OCI-LY3 (cell line): ENCODE measurements around the gene GDPD4.

Source experiments
- H2AFZ ChIP-seq: fragments of 200-600, 300-600 bp; shearing (Covaris generic); 2 replicates; pipeline ENCODE4 v1.6.0; 2014; ENCODE audit warnings: antibody characterized with exemption, low read depth, low read length
- H3K27ac ChIP-seq: fragments of 200-600, 300-600 bp; sonication (generic); 2 replicates; pipeline ENCODE4 v1.5.1; 2014; ENCODE audit warnings: mild to moderate bottlenecking, low read length, moderate library complexity, mixed read lengths
- H3K27me3 ChIP-seq: fragments of 200-600, 300-600 bp; sonication (generic); 2 replicates; pipeline ENCODE4 v1.6.1; 2014; ENCODE audit warnings: low read depth, low read length, mixed read lengths
- H3K36me3 ChIP-seq: fragments of 200-600, 300-600 bp; sonication (generic); replicated peaks from 2 replicates; pipeline ENCODE3; 2014; ENCODE audit warnings: low read depth, low read length, mixed read lengths
- H3K4me1 ChIP-seq: fragments of 300-600, 200-600 bp; sonication (generic); 2 replicates; pipeline ENCODE4 v1.6.1; 2014; ENCODE audit warnings: low read length, mixed read lengths
- H3K4me2 ChIP-seq: fragments of 200-600, 300-600 bp; sonication (generic); 2 replicates; pipeline ENCODE4 v1.6.1; 2014; ENCODE audit warnings: low read length, mixed read lengths
- H3K4me3 ChIP-seq: fragments of 300-600, 200-600 bp; sonication (generic); 2 replicates; pipeline ENCODE4 v1.5.1; 2014; ENCODE audit warnings: antibody characterized with exemption, mild to moderate bottlenecking, low read length, moderate library complexity
- H3K79me2 ChIP-seq: fragments of 300-600, 200-600 bp; shearing (Covaris generic); 2 replicates; pipeline ENCODE4 v1.6.1; 2014; ENCODE audit warnings: mild to moderate bottlenecking, low read length, mixed read lengths
- H3K9ac ChIP-seq: fragments of 300-600, 200-600 bp; shearing (Covaris generic); 2 replicates; pipeline ENCODE4 v1.6.0; 2014; ENCODE audit warnings: mild to moderate bottlenecking, low read length, moderate library complexity
- H3K9me3 ChIP-seq: fragments of 200-600, 300-600 bp; shearing (Covaris generic); 2 replicates; pipeline ENCODE4 v1.6.1; 2014; ENCODE audit warnings: low read length, mixed read lengths; ENCODE audit not compliant: insufficient read depth
- H4K20me1 ChIP-seq: fragments of 200-600, 300-600 bp; sonication (generic); 2 replicates; pipeline ENCODE4 v1.6.1; 2016; ENCODE audit warnings: low read length, mixed read lengths; ENCODE audit not compliant: insufficient read depth
- EZH2phosphoT487 ChIP-seq: fragments of 200-600 bp; shearing (Covaris generic); IDR thresholded peaks from 2 replicates; pipeline ENCODE4 v1.6.1; 2018; ENCODE audit warnings: antibody characterized with exemption, mixed run types, low read depth
- TF ChIP-seq, protein P1 (sequence below): fragments of 200-600, 300-600 bp; sonication (generic); IDR thresholded peaks from 2 replicates; pipeline ENCODE4 v1.5.1; 2014; ENCODE audit warnings: antibody characterized with exemption, low read length, low read depth

GDPD4 gene

DNA sequence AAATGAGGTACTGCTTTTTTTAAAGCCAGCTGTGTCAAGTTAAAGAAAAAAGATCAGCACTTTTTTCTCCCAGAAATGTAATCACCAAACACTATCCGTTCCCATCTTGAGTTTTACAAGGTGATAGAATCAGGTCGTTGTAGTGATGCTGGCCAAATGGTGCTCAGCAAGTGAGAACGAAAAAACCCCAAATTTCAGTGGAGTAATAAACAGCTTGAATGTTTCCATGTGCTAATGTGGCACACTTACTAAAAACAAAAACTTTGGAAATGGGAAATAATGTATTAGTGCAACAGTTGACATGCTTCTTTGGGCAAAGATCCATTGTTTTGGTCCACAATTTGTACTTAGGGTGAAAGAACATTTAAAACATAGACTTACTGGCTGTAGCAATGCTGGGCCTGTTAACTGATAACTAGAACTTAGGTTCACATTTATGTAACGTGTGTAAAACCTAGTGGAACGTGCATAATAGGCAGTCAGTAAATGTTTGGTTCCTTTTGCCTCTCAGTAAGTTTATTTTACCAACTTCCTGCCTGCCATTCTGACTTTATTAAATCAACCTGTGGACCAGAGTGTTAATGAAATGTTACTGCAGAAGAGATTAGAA lies 15.4 kb upstream of the GDPD4 start:
- Histone ChIP-seq H3K9ac (no peak overlapping the region), H3K9me3 (no peaks in the 10 kb centered on the region), H3K4me1 (no peaks in the 10 kb centered on the region), H3K4me3 (no peak overlapping the region), H3K79me2 (no peaks in the 10 kb centered on the region), H3K27me3 (0 out of 2 replicates have a peak, but pooled peaks cover 3% of the 10 kb centered on the region), H3K4me2 (no peak overlapping the region), H4K20me1 (no peaks in the 10 kb centered on the region), H3K36me3 (peaks cover 5% of the 10 kb centered on the region), H2AFZ (no peak overlapping the region), H3K27ac (no peak overlapping the region)
- no peak for TF ChIP-seq EZH2phosphoT487
- TF ChIP-seq, protein P1, sequence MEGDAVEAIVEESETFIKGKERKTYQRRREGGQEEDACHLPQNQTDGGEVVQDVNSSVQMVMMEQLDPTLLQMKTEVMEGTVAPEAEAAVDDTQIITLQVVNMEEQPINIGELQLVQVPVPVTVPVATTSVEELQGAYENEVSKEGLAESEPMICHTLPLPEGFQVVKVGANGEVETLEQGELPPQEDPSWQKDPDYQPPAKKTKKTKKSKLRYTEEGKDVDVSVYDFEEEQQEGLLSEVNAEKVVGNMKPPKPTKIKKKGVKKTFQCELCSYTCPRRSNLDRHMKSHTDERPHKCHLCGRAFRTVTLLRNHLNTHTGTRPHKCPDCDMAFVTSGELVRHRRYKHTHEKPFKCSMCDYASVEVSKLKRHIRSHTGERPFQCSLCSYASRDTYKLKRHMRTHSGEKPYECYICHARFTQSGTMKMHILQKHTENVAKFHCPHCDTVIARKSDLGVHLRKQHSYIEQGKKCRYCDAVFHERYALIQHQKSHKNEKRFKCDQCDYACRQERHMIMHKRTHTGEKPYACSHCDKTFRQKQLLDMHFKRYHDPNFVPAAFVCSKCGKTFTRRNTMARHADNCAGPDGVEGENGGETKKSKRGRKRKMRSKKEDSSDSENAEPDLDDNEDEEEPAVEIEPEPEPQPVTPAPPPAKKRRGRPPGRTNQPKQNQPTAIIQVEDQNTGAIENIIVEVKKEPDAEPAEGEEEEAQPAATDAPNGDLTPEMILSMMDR = no peak

DNA sequence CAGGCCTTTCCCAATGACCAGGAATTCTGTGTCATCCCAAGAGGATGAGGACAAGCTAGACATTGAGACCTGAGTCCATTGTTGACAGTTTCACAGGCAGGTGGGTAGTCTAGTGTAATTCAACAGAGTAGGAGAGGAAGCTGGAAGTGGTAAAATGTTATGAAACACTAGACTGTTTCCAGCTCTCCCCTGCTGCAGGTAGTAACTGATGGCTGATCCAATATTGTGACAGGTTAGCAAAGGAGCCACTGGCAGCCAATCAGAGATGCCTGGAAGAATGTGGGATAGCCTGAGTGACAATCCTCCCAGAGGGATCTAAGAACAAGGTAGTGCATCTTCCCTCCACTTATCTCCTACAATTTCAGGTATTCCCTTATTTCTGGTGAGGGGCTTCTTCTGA lies 10.6 kb upstream of the GDPD4 start:
- no peak overlapping the region for H3K27ac ChIP-seq
- no peaks in the 10 kb centered on the region for H3K79me2 ChIP-seq
- no peak overlapping the region for H2AFZ ChIP-seq
- H3K4me1 ChIP-seq = no peaks in the 10 kb centered on the region
- 0 out of 2 replicates have a peak, but pooled peaks cover 3% of the 10 kb centered on the region for H3K27me3 ChIP-seq
- H4K20me1 ChIP-seq = no peaks in the 10 kb centered on the region
- no peak overlapping the region for H3K4me3 ChIP-seq
- no peak overlapping the region for H3K4me2 ChIP-seq
- no peak overlapping the region for H3K9ac ChIP-seq
- no peaks in the 10 kb centered on the region for H3K9me3 ChIP-seq
- no peaks in the 10 kb centered on the region for H3K36me3 ChIP-seq
- TF ChIP-seq, protein P1 = no peak
- TF ChIP-seq EZH2phosphoT487 = no peak

DNA sequence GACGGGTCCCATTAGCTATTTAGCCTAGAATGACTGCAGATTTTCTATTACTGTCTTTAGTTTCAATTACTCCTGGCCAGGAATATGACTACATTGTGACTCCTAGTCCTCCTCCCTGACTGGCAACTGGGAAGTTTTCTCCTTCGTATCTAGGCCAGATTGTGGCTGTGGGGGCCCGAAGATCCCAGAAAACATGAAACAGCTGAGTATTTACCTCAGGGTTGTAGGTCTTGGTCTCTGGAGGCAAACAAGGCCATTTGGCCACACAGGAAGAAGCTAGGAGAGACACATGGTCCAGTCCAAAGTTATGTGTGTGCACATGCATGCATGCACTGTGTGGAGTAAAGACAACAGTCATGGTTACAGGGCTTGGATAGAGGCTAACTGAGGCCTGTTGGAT lies 10.2 kb upstream of the GDPD4 start:
- H3K27ac ChIP-seq = no peak overlapping the region
- H2AFZ ChIP-seq = no peak overlapping the region
- no peak overlapping the region for H3K4me2 ChIP-seq
- no peaks in the 10 kb centered on the region for H3K4me1 ChIP-seq
- H3K36me3 ChIP-seq = no peaks in the 10 kb centered on the region
- H3K79me2 ChIP-seq = no peaks in the 10 kb centered on the region
- TF ChIP-seq EZH2phosphoT487 = no peak
- TF ChIP-seq, protein P1 = no peak
- no peaks in the 10 kb centered on the region for H4K20me1 ChIP-seq
- no peak overlapping the region for H3K4me3 ChIP-seq
- H3K27me3 ChIP-seq = 0 out of 2 replicates have a peak, but pooled peaks cover 3% of the 10 kb centered on the region
- H3K9me3 ChIP-seq = no peaks in the 10 kb centered on the region
- H3K9ac ChIP-seq = no peak overlapping the region

DNA sequence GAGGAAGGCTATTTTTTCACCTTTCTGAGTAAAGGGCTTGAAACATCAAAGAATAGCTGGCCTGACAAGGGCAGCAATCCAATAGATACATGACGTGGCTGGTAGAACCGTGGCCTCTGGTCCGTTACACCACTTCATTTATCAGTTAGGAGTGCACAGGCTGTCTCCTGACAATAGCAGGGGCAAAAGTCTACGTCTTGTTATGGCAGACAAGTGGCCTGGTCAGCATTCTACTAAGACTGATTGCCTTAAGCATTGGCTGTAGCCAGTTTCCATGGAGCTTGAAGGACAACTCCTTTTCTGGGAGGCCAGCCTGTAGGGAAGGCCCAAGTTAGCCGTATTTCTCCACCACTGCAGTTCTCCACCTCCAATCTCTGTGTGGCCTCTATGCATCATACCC lies 9.2 kb upstream of the GDPD4 start:
- 0 out of 2 replicates have a peak, but pooled peaks cover 1% of the 10 kb centered on the region for H3K27me3 ChIP-seq
- H2AFZ ChIP-seq = 0 out of 2 replicates have a peak overlapping the region, but pooled peaks have one; percentile 4
- H3K27ac ChIP-seq = no peak overlapping the region
- H3K4me2 ChIP-seq = no peak overlapping the region
- no peak for TF ChIP-seq EZH2phosphoT487
- TF ChIP-seq, protein P1 = no peak
- H3K36me3 ChIP-seq = no peaks in the 10 kb centered on the region
- no peaks in the 10 kb centered on the region for H3K79me2 ChIP-seq
- no peak overlapping the region for H3K4me3 ChIP-seq
- H3K4me1 ChIP-seq = no peaks in the 10 kb centered on the region
- H3K9me3 ChIP-seq = no peaks in the 10 kb centered on the region
- H3K9ac ChIP-seq = no peak overlapping the region
- H4K20me1 ChIP-seq = no peaks in the 10 kb centered on the region
